LNCaP clone FGC (cell line): Measurements from ENCODE around the gene SBK1.
"Not testable (repeated sequence)": the region's sequence is repeated elsewhere in the genome, so short reads cannot be mapped to it uniquely, and the experiment has no call there.

Source experiments
- DNase-seq: peaks from one replicate; pipeline ENCODE4 v3.0.0-alpha.2; 2011; ENCODE audit warnings: low read depth
- H3K4me3 ChIP-seq: 2 replicates; pipeline ENCODE4 v1.5.1; 2011; ENCODE audit warnings: mild to moderate bottlenecking, low read depth, low read length, control low read depth
- CTCF ChIP-seq: IDR thresholded peaks from 2 replicates; pipeline ENCODE4 v1.5.1; 2012; ENCODE audit warnings: mild to moderate bottlenecking; ENCODE audit not compliant: control insufficient read depth, insufficient read depth; ENCODE audit errors: extremely low read depth

SBK1 gene

GRCh38 chr16:28320023-28320561 is 27.8 kb downstream of the SBK1 start:
- H3K4me3 ChIP-seq, result no peak overlapping the region
- DNase-seq, result no peak
- TF ChIP-seq CTCF, result no peak

DNA sequence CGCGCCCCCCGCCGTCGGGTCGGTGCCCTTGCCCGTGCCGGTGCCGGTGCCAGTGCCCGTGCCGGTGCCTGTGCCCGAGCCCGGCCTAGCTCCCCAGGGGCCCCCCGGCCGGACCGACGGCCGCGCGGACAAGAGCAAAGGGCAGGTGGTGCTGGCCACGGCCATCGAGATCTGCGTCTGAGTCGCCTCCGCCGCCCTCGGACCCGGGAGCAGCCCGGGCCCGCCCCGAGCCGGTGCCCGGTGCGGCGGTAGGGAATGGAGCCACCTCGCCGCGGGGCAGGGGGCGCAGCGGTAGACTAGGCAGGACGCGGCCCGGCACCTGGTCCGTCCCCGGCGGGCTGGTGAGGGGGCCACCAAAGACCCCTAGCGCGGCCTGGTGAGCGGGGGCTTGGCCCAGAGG is 28.4 kb downstream of the SBK1 start:
- H3K4me3 ChIP-seq, result no peak overlapping the region
- no peak for DNase-seq
- no peak for TF ChIP-seq CTCF

DNA sequence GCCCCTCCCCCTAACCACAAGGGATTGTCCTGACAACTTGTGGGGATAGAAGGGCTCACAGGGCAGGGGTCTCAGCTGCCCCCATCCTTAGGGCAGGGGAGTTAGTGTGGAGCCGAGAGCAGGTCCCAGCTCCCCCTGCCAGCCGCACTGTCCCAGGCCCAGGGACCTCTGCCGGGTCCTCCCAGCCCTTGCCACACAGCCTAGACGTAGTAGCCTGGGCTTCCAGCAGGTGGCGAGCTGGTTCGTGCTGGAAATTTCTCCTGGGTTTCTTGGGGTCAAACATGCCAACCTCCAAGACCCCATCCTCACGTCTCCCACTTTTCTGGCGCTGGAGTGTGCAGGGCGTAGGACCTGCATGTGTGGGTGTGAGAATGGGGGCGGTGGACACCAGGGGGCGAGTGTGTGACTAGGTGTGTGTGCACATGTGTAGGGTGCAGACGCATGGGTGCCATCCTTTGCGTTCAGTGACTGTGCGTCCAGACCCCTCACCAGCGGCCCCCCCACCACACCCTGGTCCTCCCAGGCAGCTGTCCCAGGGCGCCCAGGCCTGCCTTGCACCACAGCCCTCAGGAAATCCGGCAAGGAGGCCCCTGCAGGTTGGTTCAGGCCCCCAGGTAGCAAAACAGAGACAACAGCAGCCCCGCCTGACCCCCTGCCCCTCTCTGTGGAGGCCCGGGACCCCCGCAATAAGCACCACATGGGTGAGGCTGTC is 29.5 kb downstream of the SBK1 start:
- DNase-seq, result no peak
- peak; percentile 63 for TF ChIP-seq CTCF
- H3K4me3 ChIP-seq, result no peak overlapping the region

GRCh38 chr16:28324235-28324886 is 32.0 kb downstream of the SBK1 start:
- no peak for TF ChIP-seq CTCF
- DNase-seq, result peak; percentile 52
- H3K4me3 ChIP-seq, result no peak overlapping the region

DNA sequence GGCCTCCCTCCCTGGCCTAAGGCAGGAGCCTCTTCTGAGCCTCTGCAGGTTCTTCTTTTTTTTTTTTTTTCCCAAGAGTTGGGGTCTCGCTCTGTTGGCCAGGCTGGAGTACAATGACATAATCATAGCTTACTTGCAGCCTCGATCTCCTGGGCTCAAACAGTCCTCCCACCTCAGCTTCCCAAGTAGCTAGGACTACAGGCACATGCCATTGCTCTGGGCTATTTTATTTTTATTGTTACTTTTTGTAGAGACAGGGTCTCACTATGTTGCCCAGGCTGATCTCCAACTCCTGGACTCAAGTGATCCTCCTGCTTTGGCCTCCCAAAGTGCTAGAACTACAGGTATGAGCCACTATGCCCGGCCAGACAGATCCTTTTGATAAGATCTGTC is 32.6 kb downstream of the SBK1 start:
- TF ChIP-seq CTCF, result no peak
- no peak overlapping the region for H3K4me3 ChIP-seq
- DNase-seq, result no peak

- DNase-seq, result no peak
- TF ChIP-seq CTCF, result no peak
Observed at GRCh38 chr16:28326881-28327610, 34.7 kb downstream of the SBK1 start.

DNA sequence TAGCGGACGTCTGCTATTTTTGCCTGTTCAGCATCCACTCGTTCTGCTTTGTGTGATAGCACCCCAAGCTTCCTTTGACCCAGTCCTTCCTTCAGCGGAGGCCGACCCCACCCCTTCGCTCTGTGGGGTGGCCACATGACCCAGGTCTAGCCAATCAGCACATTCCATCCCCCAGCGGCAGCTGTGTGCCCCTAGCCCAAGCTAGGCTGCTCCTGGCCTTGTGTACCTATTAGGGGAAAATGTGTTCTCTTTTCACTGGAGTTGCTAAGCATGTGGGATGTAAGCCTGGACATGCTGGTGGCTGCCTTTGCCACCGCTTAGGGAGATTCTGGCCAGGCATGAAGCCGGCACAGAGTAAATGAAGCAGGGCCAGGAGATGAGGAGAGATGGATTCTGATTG is 37.9 kb downstream of the SBK1 start:
- not testable (repeated sequence) for H3K4me3 ChIP-seq, DNase-seq

More at GRCh38 chr16:28326881-28327610, 34.7 kb downstream of the SBK1 start:
- no peak overlapping the region for H3K4me3 ChIP-seq

DNA sequence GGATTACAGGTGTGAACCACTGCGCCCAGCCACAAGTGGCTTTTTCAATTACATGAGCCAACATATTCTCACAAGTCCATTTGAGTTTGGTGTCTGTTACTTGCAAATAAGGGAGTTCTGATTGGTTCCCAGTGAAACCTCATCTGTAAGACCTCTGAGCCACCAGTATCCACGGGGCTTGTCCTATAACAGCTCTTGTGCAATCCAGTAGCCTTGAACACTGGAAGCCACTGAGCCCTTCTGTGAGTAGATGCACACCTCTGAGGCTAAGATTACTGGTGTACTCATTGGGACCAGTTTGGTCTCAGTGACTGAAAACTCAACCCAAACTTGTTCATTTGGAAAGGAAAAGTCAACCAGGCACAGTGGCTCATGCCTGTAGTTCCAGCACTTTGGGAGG is 38.7 kb downstream of the SBK1 start:
- DNase-seq, H3K4me3 ChIP-seq: not testable (repeated sequence)

DNA sequence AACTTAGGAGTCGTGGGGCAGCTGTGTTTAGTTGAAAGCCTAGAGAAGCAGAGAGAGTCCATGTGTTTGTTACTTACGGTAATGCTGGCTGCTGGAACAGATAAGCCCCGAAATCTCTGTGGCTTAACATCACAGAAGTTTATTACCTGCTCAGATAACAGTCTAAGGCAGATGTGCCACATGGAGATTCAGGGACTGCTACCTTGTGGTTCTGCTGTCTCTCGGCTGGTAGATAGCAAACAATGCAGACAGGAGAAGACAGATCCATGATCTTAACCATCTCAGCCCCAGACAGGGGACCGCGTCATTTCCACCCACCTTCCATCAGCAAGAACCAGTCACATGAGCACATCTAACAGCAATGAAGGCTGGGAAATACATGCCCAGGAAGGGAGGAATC is 40.3 kb downstream of the SBK1 start:
- not testable (repeated sequence) for DNase-seq

GRCh38 chr16:28335678-28336077 is 43.4 kb downstream of the SBK1 start:
- not testable (repeated sequence) for DNase-seq, H3K4me3 ChIP-seq

More for the DNA sequence above, 40.3 kb downstream of the SBK1 start:
- H3K4me3 ChIP-seq, result not testable (repeated sequence)
